ENCODE data around the gene DCAF6.

The DCAF6 gene

GRCh38 chr1:167977245-167977644, 40.8 kb downstream of the DCAF6 start:
- Histone ChIP-seq H3K27ac (ENCODE audit: low read depth, low read length) (no peak overlapping the region), H3K4me3 (ENCODE audit: insufficient read depth, low read length, poor library complexity, severe bottlenecking) (no peak overlapping the region), H3K9me2 (replicated peaks; ENCODE audit: insufficient read depth, low read length) (no peaks in the 10 kb centered on the region), H3K9ac (ENCODE audit: low read length) (no peak overlapping the region), H3K27me3 (ENCODE audit: low read length) (no peaks in the 10 kb centered on the region), H3K9me3 (ENCODE audit: insufficient read depth, low read length) (no peaks in the 10 kb centered on the region), H3F3A (ENCODE audit: insufficient read depth) (peaks cover 5% of the 10 kb centered on the region; the same call in 1 of the 2 replicates), H3K79me2 (ENCODE audit: insufficient read depth, low read length) (no peaks in the 10 kb centered on the region), H4K20me1 (ENCODE audit: low read depth, low read length) (no peaks in the 10 kb centered on the region; the same call in 1 of the 2 replicates), H3K36me3 (ENCODE audit: low read length) (peaks cover 15% of the 10 kb centered on the region; the same call in 1 of the 2 replicates), H2AFZ (ENCODE audit: low read depth, low read length, severe bottlenecking) (no peak overlapping the region), H3K4me2 (ENCODE audit: low read depth, low read length, poor library complexity, severe bottlenecking) (no peak overlapping the region)
- no peak for TF ChIP-seq EZH2phosphoT487 (conservative IDR thresholded peaks at IDR 0.05; ENCODE audit: low read length)
- TF ChIP-seq, protein P1, sequence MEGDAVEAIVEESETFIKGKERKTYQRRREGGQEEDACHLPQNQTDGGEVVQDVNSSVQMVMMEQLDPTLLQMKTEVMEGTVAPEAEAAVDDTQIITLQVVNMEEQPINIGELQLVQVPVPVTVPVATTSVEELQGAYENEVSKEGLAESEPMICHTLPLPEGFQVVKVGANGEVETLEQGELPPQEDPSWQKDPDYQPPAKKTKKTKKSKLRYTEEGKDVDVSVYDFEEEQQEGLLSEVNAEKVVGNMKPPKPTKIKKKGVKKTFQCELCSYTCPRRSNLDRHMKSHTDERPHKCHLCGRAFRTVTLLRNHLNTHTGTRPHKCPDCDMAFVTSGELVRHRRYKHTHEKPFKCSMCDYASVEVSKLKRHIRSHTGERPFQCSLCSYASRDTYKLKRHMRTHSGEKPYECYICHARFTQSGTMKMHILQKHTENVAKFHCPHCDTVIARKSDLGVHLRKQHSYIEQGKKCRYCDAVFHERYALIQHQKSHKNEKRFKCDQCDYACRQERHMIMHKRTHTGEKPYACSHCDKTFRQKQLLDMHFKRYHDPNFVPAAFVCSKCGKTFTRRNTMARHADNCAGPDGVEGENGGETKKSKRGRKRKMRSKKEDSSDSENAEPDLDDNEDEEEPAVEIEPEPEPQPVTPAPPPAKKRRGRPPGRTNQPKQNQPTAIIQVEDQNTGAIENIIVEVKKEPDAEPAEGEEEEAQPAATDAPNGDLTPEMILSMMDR (IDR thresholded peaks at IDR 0.05; ENCODE audit: insufficient read depth, low read length, poor library complexity, severe bottlenecking) = no peak

- Histone ChIP-seq H3K36me3 (ENCODE audit: low read length) (peaks cover 7% of the 10 kb centered on the region; the same call in 1 of the 2 replicates), H4K20me1 (ENCODE audit: low read depth, low read length) (no peaks in the 10 kb centered on the region), H3K9ac (ENCODE audit: low read length) (no peak overlapping the region), H3K9me3 (ENCODE audit: insufficient read depth, low read length) (no peaks in the 10 kb centered on the region), H2AFZ (ENCODE audit: low read depth, low read length, severe bottlenecking) (no peak overlapping the region), H3K4me3 (ENCODE audit: insufficient read depth, low read length, poor library complexity, severe bottlenecking) (no peak overlapping the region), H3F3A (ENCODE audit: insufficient read depth) (no peaks in the 10 kb centered on the region), H3K9me2 (replicated peaks; ENCODE audit: insufficient read depth, low read length) (no peaks in the 10 kb centered on the region), H3K79me2 (ENCODE audit: insufficient read depth, low read length) (no peaks in the 10 kb centered on the region), H3K27me3 (ENCODE audit: low read length) (no peaks in the 10 kb centered on the region), H3K27ac (ENCODE audit: low read depth, low read length) (no peak overlapping the region), H3K4me2 (ENCODE audit: low read depth, low read length, poor library complexity, severe bottlenecking) (no peak overlapping the region)
- no peak for TF ChIP-seq EZH2phosphoT487 (conservative IDR thresholded peaks at IDR 0.05; ENCODE audit: low read length)
- TF ChIP-seq, protein P1 (IDR thresholded peaks at IDR 0.05; ENCODE audit: insufficient read depth, low read length, poor library complexity, severe bottlenecking) = no peak
Observed at GRCh38 chr1:167981933-167982332, 45.5 kb downstream of the DCAF6 start.

DNA sequence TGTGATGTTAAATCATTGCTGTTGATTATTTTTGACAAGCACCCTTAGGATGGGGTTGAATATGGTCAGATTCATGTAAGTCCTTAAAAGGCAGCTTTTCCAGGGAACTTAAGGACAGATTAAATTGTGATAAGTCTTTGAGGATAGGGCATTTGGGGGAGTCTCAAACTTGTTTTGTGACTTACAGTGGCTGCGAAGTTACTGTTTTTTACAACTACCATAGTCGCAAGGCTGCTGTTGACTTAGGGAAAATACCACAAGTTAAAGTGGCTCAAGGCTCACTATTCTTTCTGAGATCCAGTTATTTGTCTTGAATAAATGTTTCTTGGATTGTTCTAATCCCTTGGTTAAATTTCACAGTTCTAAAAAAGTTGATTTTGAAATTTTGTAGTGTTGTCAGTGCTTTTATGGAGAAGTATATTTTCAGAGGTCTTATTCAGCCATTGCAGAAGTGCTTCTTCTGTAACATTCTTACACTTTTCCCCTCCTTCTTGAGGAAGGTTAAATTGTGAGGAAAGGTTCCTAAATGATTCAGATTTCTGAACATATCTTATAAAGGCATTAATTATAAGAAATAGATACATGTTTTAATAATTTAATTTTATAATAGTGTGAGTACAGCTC, 47.4 kb downstream of the DCAF6 start:
- Histone ChIP-seq H3K36me3 (ENCODE audit: low read length) (peaks cover 3% of the 10 kb centered on the region; the same call in 1 of the 2 replicates), H3K27ac (ENCODE audit: low read depth, low read length) (no peak overlapping the region)

More for the DNA sequence above, 47.4 kb downstream of the DCAF6 start:
- Histone ChIP-seq H3F3A (ENCODE audit: insufficient read depth) (no peaks in the 10 kb centered on the region), H3K9me2 (replicated peaks; ENCODE audit: insufficient read depth, low read length) (no peaks in the 10 kb centered on the region), H3K4me3 (ENCODE audit: insufficient read depth, low read length, poor library complexity, severe bottlenecking) (no peak overlapping the region), H4K20me1 (ENCODE audit: low read depth, low read length) (no peaks in the 10 kb centered on the region), H2AFZ (ENCODE audit: low read depth, low read length, severe bottlenecking) (no peak overlapping the region), H3K9me3 (ENCODE audit: insufficient read depth, low read length) (no peaks in the 10 kb centered on the region), H3K4me2 (ENCODE audit: low read depth, low read length, poor library complexity, severe bottlenecking) (no peak overlapping the region), H3K79me2 (ENCODE audit: insufficient read depth, low read length) (no peaks in the 10 kb centered on the region), H3K27me3 (ENCODE audit: low read length) (no peaks in the 10 kb centered on the region), H3K9ac (ENCODE audit: low read length) (no peak overlapping the region)
- TF ChIP-seq EZH2phosphoT487 (conservative IDR thresholded peaks at IDR 0.05; ENCODE audit: low read length) = no peak
- TF ChIP-seq, protein P1 (IDR thresholded peaks at IDR 0.05; ENCODE audit: insufficient read depth, low read length, poor library complexity, severe bottlenecking) = no peak

Measured in SU-DHL-6 (cell line).